ENCODE measurements around the gene DLGAP5. TPM values are rescaled to one million over a fixed set of nuclear protein-coding genes. Genes with fewer than 3 reads are reported as not detected.

The DLGAP5 gene
- total and polyA plus RNA-seq, 2 of the 13 experiments (the other 11 are each of a cell fraction or from before 2014, with no cell fraction given) = 7.7 to 55.8 TPM

GRCh38 chr14:55180006-55180405 lies 11.4 kb downstream of the DLGAP5 start (continued):
- TF ChIP-seq, protein P1, sequence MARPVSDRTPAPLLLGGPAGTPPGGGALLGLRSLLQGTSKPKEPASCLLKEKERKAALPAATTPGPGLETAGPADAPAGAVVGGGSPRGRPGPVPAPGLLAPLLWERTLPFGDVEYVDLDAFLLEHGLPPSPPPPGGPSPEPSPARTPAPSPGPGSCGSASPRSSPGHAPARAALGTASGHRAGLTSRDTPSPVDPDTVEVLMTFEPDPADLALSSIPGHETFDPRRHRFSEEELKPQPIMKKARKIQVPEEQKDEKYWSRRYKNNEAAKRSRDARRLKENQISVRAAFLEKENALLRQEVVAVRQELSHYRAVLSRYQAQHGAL (CRISPR knock-in tag; IDR thresholded peaks at IDR 0.05; ENCODE audit: not compliant biosample characterization) = no peak
- TF ChIP-seq CENPBD1 (CRISPR knock-in tag; IDR thresholded peaks at IDR 0.05; ENCODE audit: borderline replicate concordance, low read depth) = no peak
- no peak for TF ChIP-seq FOXK2 (IDR thresholded peaks at IDR 0.05)
- TF ChIP-seq MIER3 (CRISPR knock-in tag; IDR thresholded peaks at IDR 0.05; ENCODE audit: borderline replicate concordance) = no peak
- no peak for TF ChIP-seq ZNF496 (CRISPR knock-in tag; IDR thresholded peaks at IDR 0.05; ENCODE audit: insufficient replicate concordance)
- no peak for TF ChIP-seq ZNF790 (CRISPR knock-in tag; IDR thresholded peaks at IDR 0.05; ENCODE audit: borderline replicate concordance)
- TF ChIP-seq ARID2 (CRISPR knock-in tag; IDR thresholded peaks at IDR 0.05; ENCODE audit: borderline replicate concordance) = no peak
- no peak for TF ChIP-seq ZNF567 (CRISPR knock-in tag; IDR thresholded peaks at IDR 0.05; ENCODE audit: borderline replicate concordance)
- no peak for TF ChIP-seq THAP7 (CRISPR knock-in tag; IDR thresholded peaks at IDR 0.05)

DNA sequence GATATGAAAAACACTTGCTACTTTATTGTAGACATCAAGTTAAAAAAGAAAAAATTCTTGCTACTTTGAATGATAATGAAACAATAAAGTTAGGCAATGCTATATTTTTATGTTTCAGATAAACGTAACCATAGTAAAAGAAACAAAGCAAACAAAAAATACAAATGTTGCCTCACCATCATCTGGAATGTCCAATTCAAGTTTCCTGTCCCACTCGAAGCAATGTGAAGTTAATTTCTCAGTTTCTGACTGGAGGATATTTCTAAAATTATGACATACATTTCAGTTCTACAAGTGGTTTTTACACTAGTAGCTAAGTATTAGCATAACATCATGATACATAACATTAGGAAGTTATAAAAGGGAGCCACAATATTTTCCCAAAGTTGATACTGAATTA lies 20.9 kb downstream of the DLGAP5 start:
- TF ChIP-seq GMEB1 (CRISPR knock-in tag; IDR thresholded peaks at IDR 0.05; ENCODE audit: borderline replicate concordance) = no peak
- no peak for TF ChIP-seq NBN (conservative IDR thresholded peaks at IDR 0.05)
- no peak for TF ChIP-seq ZNF780A (CRISPR knock-in tag; IDR thresholded peaks at IDR 0.05)
- no peak for TF ChIP-seq ZNF891 (CRISPR knock-in tag; IDR thresholded peaks at IDR 0.05)
- CTCF ChIA-PET (ENCODE audit: low intra/inter-chr PET ratio, low total read pairs) = no interaction called here

More for the DNA sequence above, 20.9 kb downstream of the DLGAP5 start:
- Histone ChIP-seq H3K27me3 (ENCODE audit: control insufficient read depth in 1 of 2, insufficient read depth in 2 of 2, low read length in 2 of 2) (no peaks in the 10 kb centered on the region), H3K9me3 (ENCODE audit: low read length) (no peaks in the 10 kb centered on the region), H3K4me3 (replicated peaks in 1 of 3; ENCODE audit: insufficient read depth in 1 of 3, low read depth in 2 of 3, low read length in 3 of 3) (no peak overlapping the region), H3K9ac (ENCODE audit: insufficient read depth, low read depth, low read length) (no peak overlapping the region), H2AFZ (ENCODE audit: low read length) (no peak overlapping the region), H4K20me1 (ENCODE audit: insufficient read depth, low read length) (no peaks in the 10 kb centered on the region), H3K79me2 (ENCODE audit: insufficient read depth, low read length) (no peaks in the 10 kb centered on the region), H3K4me1 (ENCODE audit: insufficient read depth, low read length) (no peaks in the 10 kb centered on the region), H3K27ac (ENCODE audit: extremely low read length, insufficient read depth, low read length) (no peak overlapping the region), H3K4me2 (ENCODE audit: low read depth, low read length) (no peak overlapping the region), H3K36me3 (replicated peaks in 1 of 2; ENCODE audit: control insufficient read depth in 1 of 2, insufficient read depth in 2 of 2, low read length in 2 of 2) (peaks cover 1 to 41% of the 10 kb centered on the region in 2 experiments; a peak in 3 of 5 replicates)
- POLR2A ChIA-PET = no interaction called here
- no peak for FAIRE-seq
- DNase-seq (ENCODE audit: low spot score) = no peak
- in situ Hi-C loops (cut with HindIII; ENCODE audit: extremely low pct_ligation_motif_present, low pct_unique_long_range_greater_than_20kb) = no loop called here
- BruUV-seq (replicated peaks) = no TSS peak
- no peak for ATAC-seq
- 92% methylated on average over 2 of the region's 2 CpGs for WGBS (ENCODE audit: low lambda C conversion rate)
- intact Hi-C loops (cut with micrococcal nuclease; ENCODE audit: unreplicated experiment) = no loop called here
